Measurements from ENCODE around the gene CCDC40.

CCDC40 gene

DNA sequence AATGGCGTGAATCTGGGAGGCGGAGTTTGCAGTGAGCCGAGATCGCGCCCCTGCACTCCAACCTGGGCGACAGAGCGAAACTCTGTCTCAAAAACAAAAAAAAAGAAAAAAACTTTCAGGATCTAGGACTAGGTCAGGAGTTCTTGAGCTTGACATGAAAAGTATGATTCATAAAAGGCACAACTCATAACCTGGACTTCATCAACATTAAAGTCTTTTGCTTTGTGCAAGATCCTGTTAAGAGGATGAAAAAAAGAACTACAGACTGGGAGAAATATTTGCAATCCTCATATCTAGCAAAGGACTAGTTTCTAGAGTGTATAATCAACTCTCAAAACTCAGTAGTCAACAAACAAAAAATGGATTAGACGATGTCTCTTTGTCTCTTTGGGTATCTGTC is 40.7 kb upstream of the CCDC40 start:
- TF ChIP-seq, protein P1, sequence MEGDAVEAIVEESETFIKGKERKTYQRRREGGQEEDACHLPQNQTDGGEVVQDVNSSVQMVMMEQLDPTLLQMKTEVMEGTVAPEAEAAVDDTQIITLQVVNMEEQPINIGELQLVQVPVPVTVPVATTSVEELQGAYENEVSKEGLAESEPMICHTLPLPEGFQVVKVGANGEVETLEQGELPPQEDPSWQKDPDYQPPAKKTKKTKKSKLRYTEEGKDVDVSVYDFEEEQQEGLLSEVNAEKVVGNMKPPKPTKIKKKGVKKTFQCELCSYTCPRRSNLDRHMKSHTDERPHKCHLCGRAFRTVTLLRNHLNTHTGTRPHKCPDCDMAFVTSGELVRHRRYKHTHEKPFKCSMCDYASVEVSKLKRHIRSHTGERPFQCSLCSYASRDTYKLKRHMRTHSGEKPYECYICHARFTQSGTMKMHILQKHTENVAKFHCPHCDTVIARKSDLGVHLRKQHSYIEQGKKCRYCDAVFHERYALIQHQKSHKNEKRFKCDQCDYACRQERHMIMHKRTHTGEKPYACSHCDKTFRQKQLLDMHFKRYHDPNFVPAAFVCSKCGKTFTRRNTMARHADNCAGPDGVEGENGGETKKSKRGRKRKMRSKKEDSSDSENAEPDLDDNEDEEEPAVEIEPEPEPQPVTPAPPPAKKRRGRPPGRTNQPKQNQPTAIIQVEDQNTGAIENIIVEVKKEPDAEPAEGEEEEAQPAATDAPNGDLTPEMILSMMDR (IDR thresholded peaks at IDR 0.05; ENCODE audit: extremely low read depth, missing control alignments): no peak
- no peak for DNase-seq (ENCODE audit: low spot score)

DNA sequence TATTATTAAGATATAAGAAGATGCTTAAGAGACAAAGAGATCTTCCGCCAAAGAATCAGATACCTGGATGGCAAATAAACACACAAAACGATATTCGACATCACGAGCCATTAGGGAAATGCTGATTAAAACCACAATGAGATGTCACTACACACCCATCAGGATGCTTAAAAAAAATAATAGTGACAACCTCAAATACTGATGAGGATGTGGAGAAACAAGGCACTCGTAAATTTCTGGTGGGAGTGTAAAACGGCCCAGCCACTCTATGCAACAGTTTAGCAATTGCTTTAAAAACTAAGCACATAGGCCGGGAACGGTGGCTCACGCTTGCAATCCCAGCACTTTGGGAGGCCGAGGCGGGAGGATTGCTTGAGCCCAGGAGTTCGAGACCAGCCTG is 40.2 kb upstream of the CCDC40 start:
- DNase-seq (ENCODE audit: low spot score): no peak

DNA sequence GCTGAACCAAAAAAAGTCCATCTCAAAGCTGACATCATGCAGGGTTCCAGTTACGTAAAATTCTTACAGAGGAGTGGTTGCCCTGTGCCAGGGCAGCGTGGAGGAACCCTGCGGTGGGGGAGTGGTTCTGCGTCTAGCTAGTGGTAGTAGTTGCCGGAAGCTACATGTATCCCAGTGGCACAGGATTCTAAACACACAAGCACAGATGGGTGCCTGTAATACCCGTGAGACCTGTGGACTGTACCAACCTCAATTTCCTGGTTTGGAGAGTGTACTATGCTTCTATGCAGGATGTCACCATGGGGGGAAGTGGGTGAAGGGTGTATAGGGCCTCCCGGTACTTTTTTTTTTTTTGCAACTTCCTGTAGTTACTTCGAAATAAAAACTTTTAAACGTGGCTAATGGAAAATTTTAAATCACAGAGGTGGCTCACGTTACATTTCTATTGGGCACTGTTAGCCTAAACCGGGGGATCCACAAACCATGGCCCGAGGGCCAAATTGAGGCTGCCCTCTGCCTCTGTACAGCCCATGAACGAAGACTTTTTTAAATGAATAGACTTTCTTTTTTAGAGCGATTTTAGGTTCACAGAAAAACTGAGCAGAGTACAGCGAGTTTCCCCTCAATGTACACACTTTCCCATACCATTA is 39.3 kb upstream of the CCDC40 start:
- no peak for DNase-seq (ENCODE audit: low spot score)

More for the DNA sequence above, 40.2 kb upstream of the CCDC40 start:
- TF ChIP-seq, protein P1 (IDR thresholded peaks at IDR 0.05; ENCODE audit: extremely low read depth, missing control alignments): no peak

DNA sequence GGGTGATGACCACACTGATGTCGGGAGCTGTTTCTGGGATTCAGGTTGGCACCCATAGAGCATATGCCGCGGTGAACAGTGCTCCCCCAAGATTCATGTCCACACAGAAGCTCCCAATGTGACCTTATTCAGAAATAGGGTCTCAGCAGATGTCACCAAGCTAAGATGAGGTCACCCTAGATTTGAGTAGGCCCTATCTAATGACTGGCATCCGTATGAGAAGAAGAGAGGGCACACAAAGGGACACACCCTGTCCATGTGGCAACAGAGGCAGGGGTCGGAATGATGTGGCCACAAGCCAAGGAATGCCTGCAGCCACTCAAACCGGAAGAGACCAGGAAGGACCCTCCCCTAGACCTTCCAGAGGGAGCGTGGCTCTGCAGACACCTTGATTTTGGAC is 36.3 kb upstream of the CCDC40 start:
- DNase-seq (ENCODE audit: low spot score): no peak
- TF ChIP-seq, protein P1 (IDR thresholded peaks at IDR 0.05; ENCODE audit: extremely low read depth, missing control alignments): no peak

More for the DNA sequence above, 39.3 kb upstream of the CCDC40 start:
- TF ChIP-seq, protein P1 (IDR thresholded peaks at IDR 0.05; ENCODE audit: extremely low read depth, missing control alignments): no peak

DNA sequence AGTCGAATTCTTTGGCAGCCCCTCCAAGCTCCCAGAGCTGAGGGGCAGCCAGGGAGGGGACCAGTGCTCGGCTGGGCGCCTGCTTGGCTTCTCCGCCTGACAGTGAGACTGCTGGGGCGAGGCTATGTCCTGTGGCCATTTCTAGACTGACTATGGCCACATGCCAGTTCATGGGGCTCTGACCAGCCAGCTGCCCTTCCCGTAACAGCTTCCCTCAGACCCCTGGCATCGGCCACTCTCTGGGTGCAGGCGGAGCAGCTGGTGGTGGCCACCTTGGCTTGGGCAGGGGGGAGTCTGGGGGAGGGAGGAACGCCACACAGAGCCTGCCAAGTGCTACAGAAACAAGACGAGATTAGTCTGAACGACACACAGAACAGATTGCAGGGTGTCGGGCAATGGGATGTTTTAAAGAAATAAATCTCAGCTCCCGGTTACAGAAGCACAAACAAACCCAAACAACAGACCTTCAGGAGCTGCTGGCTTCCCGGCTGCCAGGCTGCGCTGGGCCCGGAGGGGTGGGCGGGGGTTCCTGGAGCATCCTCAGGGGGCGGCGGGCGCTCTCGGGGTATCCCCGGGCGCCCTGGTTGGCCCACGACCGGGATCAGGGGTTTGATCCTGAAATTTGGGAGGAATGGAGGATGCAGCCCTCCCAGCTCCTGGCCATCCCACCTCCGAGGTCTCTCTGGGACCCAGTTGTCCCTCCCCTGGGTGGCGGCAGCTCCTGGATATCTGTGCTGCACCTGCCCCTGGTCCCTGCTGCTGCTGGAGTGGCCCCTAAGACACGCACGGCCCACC is 35.3 kb upstream of the CCDC40 start:
- TF ChIP-seq, protein P1 (IDR thresholded peaks at IDR 0.05; ENCODE audit: extremely low read depth, missing control alignments): no peak
- DNase-seq (ENCODE audit: low spot score): no peak

DNA sequence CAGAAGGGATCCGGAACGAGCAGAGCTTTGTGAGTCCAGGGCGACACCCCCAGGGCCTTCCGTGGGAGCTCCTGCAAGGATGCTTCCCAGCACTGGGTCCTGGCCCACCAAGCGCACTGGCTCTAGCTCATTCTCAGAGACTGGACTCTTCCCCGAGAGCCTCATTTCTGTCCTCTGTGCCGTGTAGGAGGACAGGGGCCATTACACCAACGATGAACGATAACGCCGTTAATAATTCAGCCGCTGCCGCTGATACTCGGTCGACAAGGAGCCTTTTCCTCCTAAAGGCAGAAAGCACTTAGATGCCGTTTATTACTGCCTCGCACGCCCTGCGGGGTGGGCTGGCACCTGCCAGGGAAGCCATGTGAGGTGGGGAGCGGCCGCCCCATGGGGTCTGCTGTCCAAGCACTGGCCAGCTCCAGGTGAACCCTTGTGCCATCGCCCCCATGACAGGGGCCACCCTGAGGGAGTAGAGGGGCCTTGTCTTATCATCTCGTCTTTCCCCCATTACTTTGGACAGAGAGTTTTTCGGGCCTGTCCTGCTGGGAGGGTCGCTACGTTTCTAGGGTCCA is 34.3 kb upstream of the CCDC40 start:
- no peak for DNase-seq (ENCODE audit: low spot score)
- TF ChIP-seq, protein P1 (IDR thresholded peaks at IDR 0.05; ENCODE audit: extremely low read depth, missing control alignments): no peak

Data from GM20000 (cell line).